IPS-15b (cell line): ENCODE results near the gene SHISA9.

ENCODE experiments used
- H3K27me3 ChIP-seq: one replicate; pipeline ENCODE4 v1.6.1; 2013; ENCODE audit warnings: low read length; ENCODE audit not compliant: control insufficient read depth, insufficient read depth
- H3K36me3 ChIP-seq: one replicate; pipeline ENCODE4 v1.6.1; 2013; ENCODE audit warnings: low read length; ENCODE audit not compliant: control insufficient read depth, insufficient read depth
- H3K4me1 ChIP-seq: one replicate; pipeline ENCODE4 v1.6.1; 2013; ENCODE audit warnings: mild to moderate bottlenecking, low read length; ENCODE audit not compliant: control insufficient read depth, insufficient read depth
- H3K4me3 ChIP-seq: one replicate; pipeline ENCODE4 v1.5.1; 2013; ENCODE audit warnings: low read depth, low read length
- H3K9ac ChIP-seq: one replicate; pipeline ENCODE4 v1.6.1; 2013; ENCODE audit warnings: low read depth, mild to moderate bottlenecking, low read length
- H3K9me3 ChIP-seq: one replicate; pipeline ENCODE4 v1.6.1; 2013; ENCODE audit warnings: mild to moderate bottlenecking, low read length; ENCODE audit not compliant: control insufficient read depth, insufficient read depth

The SHISA9 gene

DNA sequence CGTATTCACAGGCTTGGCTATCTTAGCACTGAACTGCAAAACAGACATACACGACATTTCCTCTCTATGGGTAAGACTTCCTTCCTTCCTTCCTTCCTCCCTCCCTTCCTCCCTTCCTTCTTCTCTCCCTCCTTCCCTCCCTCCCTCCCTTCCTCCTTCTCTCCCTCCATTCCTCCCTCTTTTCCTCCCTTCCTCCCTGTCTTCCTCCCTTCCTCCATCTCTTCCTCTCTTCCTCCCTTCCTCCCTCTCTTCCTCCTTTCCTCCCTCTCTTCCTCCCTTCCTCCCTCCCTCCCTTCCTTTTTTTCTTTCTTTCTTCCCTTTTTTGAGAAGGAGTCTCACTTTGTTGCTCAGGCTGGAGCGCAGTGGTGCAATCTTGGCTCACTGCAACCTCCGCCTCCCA, 22.4 kb upstream of the SHISA9 start:
- Histone ChIP-seq H3K27me3 (no peaks in the 10 kb centered on the region), H3K9ac (no peak overlapping the region), H3K36me3 (no peaks in the 10 kb centered on the region), H3K4me1 (no peaks in the 10 kb centered on the region), H3K4me3 (no peak overlapping the region), H3K9me3 (no peaks in the 10 kb centered on the region)

DNA sequence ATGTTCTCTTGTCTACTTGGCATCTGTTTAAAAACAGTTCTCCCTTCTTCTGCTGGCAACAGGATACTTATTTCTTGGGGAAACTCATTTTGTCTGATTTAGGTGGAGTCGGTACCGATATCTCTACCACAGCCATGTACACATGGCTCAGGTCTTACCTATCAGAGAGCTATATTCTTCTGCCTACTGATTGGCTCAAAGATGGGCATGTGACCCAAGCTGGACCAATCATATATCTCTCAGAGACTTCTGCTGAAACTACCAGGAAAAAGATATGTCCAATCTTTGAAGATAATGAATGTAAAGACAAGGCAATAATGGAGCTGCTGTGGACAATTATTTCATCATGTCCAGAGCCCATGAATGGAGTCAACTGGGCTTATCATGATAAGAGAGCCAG, 21.6 kb upstream of the SHISA9 start:
- Histone ChIP-seq H3K9ac (no peak overlapping the region), H3K36me3 (no peaks in the 10 kb centered on the region), H3K4me1 (no peaks in the 10 kb centered on the region), H3K4me3 (no peak overlapping the region), H3K9me3 (no peaks in the 10 kb centered on the region), H3K27me3 (no peaks in the 10 kb centered on the region)

DNA sequence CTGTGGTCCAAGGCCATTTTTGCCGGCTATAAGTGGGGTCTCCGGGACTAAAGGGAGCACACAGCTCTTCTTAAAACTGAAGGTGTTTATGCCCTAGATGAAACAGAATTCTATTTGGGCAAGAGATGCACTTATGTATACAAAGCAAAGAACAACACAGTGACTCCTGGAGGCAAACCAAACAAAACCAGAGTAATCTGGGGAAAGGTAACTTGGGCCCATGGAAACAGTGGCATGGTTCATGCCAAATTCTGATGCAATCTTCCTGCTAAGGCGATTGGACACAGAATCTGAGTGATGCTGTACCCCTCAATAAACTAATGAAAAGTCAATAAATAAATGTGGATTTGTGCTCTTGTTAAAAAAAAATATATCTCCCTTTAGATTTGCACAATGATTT, 20.2 kb upstream of the SHISA9 start:
- Histone ChIP-seq H3K4me3 (no peak overlapping the region), H3K9ac (no peak overlapping the region), H3K27me3 (no peaks in the 10 kb centered on the region), H3K4me1 (no peaks in the 10 kb centered on the region), H3K36me3 (no peaks in the 10 kb centered on the region), H3K9me3 (no peaks in the 10 kb centered on the region)

DNA sequence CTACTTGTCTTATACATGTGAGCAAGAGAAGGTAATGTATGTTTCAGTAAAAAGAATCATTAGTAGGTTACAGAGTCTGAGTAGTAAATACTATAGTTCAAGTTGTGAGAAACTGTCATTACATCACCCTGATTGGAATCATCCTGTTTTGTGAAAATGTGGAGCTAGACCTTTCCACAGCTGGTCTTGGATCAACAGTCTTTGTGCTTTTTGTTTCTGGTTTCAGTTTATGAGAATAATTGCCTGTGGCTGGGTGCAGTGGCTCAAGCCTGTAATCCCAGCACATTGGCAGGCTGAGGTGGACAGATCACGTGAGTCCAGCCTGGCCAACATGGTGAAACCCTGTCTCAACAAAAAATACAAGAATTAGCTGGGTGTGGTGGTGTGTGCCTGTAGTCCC, 19.7 kb upstream of the SHISA9 start:
- no peaks in the 10 kb centered on the region for H3K36me3 ChIP-seq

DNA sequence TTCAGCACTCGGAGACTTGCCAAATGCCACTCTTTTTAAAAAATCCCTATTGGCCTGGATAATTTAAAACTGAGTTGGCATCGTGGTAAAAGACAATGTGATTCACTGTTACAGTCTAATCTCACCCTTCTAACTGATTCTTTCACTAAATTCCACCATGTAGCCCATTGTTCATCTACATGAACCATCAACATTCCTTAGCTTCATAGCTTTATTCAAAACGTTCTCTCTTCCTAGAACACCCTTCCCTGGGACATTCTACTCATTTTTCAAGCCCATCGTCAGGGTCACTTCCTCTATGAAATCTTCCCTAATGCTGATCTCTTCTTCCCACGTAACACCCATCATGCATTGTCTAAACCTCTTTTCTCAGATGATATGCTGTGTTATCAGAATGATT, 15.7 kb upstream of the SHISA9 start:
- H3K9ac ChIP-seq: no peak overlapping the region
- no peaks in the 10 kb centered on the region for H3K36me3 ChIP-seq
- no peaks in the 10 kb centered on the region for H3K9me3 ChIP-seq
- no peak overlapping the region for H3K4me3 ChIP-seq
- H3K4me1 ChIP-seq: no peaks in the 10 kb centered on the region
- H3K27me3 ChIP-seq: no peaks in the 10 kb centered on the region

More for the DNA sequence above, 19.7 kb upstream of the SHISA9 start:
- no peak overlapping the region for H3K4me3 ChIP-seq
- H3K4me1 ChIP-seq: no peaks in the 10 kb centered on the region
- no peak overlapping the region for H3K9ac ChIP-seq
- no peaks in the 10 kb centered on the region for H3K9me3 ChIP-seq
- no peaks in the 10 kb centered on the region for H3K27me3 ChIP-seq

DNA sequence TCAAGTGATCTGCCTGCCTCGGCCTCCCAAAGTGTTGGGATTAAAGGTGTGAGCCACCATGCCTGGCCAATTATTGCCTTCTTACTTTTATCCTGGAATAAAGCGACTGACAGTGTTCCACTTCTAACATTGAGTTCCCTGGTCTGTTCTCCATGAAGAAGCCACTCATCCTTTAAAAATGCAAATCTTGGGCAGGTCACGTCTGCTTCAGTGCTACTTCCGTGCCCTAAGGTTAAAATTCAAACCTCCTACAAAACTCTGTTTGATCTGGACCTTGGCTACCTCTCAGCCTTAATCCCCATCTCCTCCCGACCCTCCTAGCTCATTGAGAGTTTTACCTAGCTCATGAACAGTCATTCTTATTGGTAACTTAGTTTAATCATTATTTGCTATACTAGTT, 9.6 kb upstream of the SHISA9 start:
- H3K36me3 ChIP-seq: no peaks in the 10 kb centered on the region
- H3K4me3 ChIP-seq: no peak overlapping the region
- H3K4me1 ChIP-seq: no peaks in the 10 kb centered on the region
- no peaks in the 10 kb centered on the region for H3K9me3 ChIP-seq
- no peak overlapping the region for H3K9ac ChIP-seq
- H3K27me3 ChIP-seq: no peaks in the 10 kb centered on the region

DNA sequence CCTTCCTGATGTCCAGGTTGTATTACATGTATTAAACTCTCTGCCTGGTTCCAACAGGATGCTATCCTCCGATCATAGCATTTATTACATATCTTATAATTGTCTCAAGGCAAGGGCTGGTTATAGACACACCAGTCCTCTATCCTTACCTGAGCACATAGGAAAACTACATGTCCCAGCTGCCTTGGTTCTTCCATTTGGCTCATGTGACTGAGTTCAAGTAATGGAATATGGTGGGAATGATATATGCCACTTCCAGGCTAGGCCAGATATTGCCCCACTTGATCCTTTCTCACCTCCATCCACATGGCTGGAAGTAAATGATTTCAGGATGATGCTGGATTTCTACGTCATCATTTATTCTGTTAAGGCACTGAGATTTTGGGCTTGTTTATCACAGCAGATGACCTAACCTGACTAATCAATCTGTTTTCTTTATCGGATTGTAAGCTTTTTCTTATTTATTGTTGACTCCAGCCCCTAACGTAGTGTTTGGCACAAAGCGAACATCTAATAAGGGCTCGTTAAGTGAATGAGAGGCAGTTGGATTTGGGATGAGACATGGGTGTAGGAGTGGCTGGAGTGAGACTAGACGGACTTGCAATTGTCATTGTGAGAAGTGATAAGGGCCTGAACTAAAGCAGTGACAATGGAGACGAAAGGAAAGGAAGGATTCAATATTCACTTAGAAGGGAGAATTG, 8.2 kb upstream of the SHISA9 start:
- Histone ChIP-seq H3K27me3 (no peaks in the 10 kb centered on the region), H3K36me3 (no peaks in the 10 kb centered on the region), H3K9ac (no peak overlapping the region), H3K9me3 (no peaks in the 10 kb centered on the region), H3K4me1 (peaks cover 5% of the 10 kb centered on the region), H3K4me3 (no peak overlapping the region)

DNA sequence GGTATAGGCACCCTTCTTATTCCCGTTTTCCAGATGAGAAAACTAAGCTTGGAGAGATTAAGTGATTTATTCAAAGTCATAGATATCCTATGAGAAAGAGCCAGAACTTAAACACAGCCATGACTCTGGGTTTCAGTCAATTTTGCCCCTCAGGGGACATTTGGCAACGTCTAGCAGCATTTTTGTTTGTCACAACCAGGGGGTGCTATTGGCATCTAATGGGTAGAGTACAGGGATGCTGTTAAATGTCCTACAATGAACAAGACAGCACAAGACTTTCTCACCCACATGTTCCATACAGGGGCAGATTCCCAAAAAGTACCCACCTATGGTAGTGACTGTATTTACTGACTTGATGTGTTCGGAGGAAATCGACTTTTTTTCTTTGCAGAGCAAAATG, 4.8 kb upstream of the SHISA9 start:
- H3K4me1 ChIP-seq: peaks cover 8% of the 10 kb centered on the region
- peaks cover 22% of the 10 kb centered on the region for H3K27me3 ChIP-seq
- H3K9me3 ChIP-seq: no peaks in the 10 kb centered on the region
- no peaks in the 10 kb centered on the region for H3K36me3 ChIP-seq
- H3K9ac ChIP-seq: no peak overlapping the region
- H3K4me3 ChIP-seq: no peak overlapping the region

DNA sequence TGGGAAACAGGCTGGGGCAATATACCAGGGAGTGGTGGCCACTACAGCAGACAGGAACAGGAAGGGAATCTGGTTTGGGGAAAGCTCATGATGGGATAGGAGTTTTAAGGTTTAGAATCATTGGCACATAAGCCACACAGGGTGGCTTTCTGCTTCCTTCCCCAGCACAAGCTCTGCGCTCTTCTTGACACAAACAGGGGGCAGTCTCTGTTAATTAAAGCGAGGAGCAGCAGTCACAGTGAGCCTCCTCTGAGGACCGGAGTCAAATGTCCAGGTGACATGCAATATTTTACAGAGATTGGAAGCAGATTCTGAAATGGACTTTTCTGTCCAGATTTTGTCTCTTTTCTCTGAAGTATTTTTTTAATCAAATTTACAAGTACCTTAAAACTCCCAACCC, 2.8 kb upstream of the SHISA9 start:
- Histone ChIP-seq H3K4me3 (no peak overlapping the region), H3K4me1 (peaks cover 8% of the 10 kb centered on the region), H3K9ac (no peak overlapping the region), H3K9me3 (no peaks in the 10 kb centered on the region), H3K27me3 (peaks cover 23% of the 10 kb centered on the region), H3K36me3 (no peaks in the 10 kb centered on the region)

DNA sequence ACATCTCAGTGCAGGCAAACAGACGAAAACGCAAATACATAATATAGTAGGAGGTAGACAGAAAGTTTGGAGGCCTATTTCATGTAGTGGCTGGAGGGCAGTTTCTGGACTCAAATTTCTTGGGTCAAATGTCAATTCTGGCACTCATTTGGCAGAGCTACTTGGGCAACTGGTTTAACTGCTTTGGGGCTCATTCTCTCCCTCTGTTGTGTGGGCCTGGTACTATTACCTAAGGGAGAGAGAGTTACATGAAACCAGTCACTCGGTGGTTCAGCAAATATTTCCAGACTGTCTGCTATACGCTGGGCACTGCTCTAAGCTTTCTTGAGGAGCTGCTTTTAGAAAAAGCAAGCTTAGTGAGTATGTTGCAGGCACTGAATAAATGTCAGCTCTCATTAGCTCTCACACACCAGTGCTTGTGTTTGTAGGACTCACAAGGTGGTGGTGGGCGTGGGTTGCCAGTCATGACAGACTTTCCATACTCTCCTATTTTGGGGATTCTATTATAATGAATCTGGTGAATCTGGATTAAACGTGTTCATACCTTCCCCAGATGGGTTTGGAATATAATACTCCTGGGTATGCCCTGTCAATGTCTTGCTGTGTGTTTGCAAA, 1.8 kb upstream of the SHISA9 start:
- H3K27me3 ChIP-seq: peaks cover 34% of the 10 kb centered on the region
- H3K36me3 ChIP-seq: no peaks in the 10 kb centered on the region
- no peak overlapping the region for H3K9ac ChIP-seq
- peaks cover 9% of the 10 kb centered on the region for H3K4me1 ChIP-seq
- peak overlapping the region; percentile 86 for H3K4me3 ChIP-seq
- H3K9me3 ChIP-seq: no peaks in the 10 kb centered on the region

DNA sequence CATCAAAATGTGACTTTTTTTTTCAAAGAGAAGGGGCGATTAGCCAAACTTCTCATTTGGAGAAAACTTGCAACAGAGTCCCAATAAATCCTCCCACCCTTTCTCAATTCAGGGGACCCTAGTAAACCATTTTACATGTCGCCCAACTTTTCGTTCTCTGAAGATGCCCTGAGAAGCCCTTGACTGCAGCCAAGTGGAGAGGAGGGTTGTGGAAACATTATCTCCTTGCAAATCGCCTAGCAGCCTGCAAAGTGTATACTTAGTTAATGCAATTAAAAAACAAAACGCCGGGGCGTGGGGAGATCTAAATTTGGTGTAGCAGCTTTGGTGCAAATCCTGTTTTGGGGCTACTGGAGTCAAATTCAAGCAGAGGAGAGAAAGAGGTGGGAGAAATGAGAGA, 1.2 kb upstream of the SHISA9 start:
- H3K9ac ChIP-seq: no peak overlapping the region
- H3K4me3 ChIP-seq: peak overlapping the region; percentile 86
- H3K27me3 ChIP-seq: peaks cover 34% of the 10 kb centered on the region
- peaks cover 9% of the 10 kb centered on the region for H3K4me1 ChIP-seq
- H3K9me3 ChIP-seq: no peaks in the 10 kb centered on the region
- no peaks in the 10 kb centered on the region for H3K36me3 ChIP-seq

DNA sequence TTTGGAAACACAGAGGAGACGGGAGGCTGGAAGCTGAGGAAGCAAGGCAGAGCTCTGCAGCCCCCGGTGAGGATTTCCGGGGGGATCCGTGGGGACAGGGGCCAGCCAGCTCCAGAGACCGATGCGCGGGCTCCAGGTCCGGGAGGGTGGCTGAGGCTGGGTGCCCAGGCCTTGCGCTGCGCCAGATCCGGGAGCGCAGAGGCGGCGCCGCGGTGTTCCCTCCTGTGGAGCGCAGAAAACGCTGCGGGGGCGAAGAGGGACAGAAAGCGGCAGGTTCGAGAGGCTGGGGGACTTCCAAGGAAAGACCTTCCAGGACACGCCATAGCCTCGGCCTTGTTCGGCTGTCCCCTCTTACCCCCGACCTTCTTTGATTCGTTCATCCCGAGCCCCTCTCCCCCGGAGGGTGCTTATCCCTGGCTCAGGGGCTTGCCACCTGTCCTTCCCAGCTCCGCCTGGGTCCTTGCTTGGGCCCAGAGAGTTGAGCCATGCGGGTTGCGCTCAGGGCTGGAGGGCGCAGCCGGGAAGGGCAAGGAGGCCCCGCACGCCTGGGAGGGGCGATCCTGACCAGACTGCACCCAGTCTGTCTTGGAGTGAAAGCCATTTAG, 697 bp upstream of the SHISA9 start:
- Histone ChIP-seq H3K4me3 (peak overlapping the region; percentile 86), H3K9me3 (no peaks in the 10 kb centered on the region), H3K27me3 (peaks cover 34% of the 10 kb centered on the region), H3K36me3 (no peaks in the 10 kb centered on the region), H3K9ac (peak overlapping the region; percentile 47), H3K4me1 (peaks cover 9% of the 10 kb centered on the region)
